IMR-90 (cell line): ENCODE results near the gene ELMO1.

ENCODE experiments used
- BHLHE40 ChIP-seq: fragments of 150-350 bp; IDR thresholded peaks from 2 replicates; pipeline ENCODE4 v1.6.1; 2016; ENCODE audit warnings: mild to moderate bottlenecking, low read depth, low read length
- CTCF ChIP-seq: conservative IDR thresholded peaks from 2 replicates; pipeline ENCODE4 v1.5.1; 2012; ENCODE audit warnings: mild to moderate bottlenecking, low read depth, low read length, improper control_type of control experiment
- MAFK ChIP-seq: IDR thresholded peaks from 2 replicates; pipeline ENCODE4 v1.6.1; 2012; ENCODE audit warnings: low read depth, low read length, improper control_type of control experiment
- MXI1 ChIP-seq: IDR thresholded peaks from 2 replicates; pipeline ENCODE4 v1.6.1; 2012; ENCODE audit warnings: low read depth, mild to moderate bottlenecking, low read length, moderate library complexity, borderline replicate concordance
- POLR2A ChIP-seq: IDR thresholded peaks from 2 replicates; pipeline ENCODE4 v1.6.1; 2012; ENCODE audit warnings: mild to moderate bottlenecking, low read depth, low read length
- RAD21 ChIP-seq: IDR thresholded peaks from 2 replicates; pipeline ENCODE4 v1.6.1; 2012; ENCODE audit warnings: low read length, improper control_type of control experiment
- RFX5 ChIP-seq: IDR thresholded peaks from 2 replicates; pipeline ENCODE4 v1.8.0; 2012; ENCODE audit warnings: low read depth, mild to moderate bottlenecking, low read length, moderate library complexity
- SMC3 ChIP-seq: fragments of 150-350 bp; IDR thresholded peaks from 2 replicates; pipeline ENCODE4 v1.6.1; 2016; ENCODE audit warnings: low read depth, mild to moderate bottlenecking, antibody characterized with exemption, low read length, moderate library complexity

- no peak for TF ChIP-seq POLR2A
- TF ChIP-seq CTCF, result no peak
- TF ChIP-seq MAFK, result no peak
- no peak for TF ChIP-seq RFX5
- TF ChIP-seq MXI1, result no peak
- no peak for TF ChIP-seq RAD21
- no peak for TF ChIP-seq BHLHE40
- no peak for TF ChIP-seq SMC3
Observed at GRCh38 chr7:37269711-37270508, 178.8 kb downstream of the ELMO1 start.
